22Rv1 (cell line): ENCODE results near the gene DENND5B.

Experiments used
- H3K27ac ChIP-seq: fragments of 450-650 bp; 2 replicates; pipeline ENCODE4 v1.5.1; 2017
- ZFX ChIP-seq: fragments of 450-650 bp; IDR thresholded peaks from 2 replicates; pipeline ENCODE4 v1.6.1; 2017; ENCODE audit warnings: antibody characterized with exemption, borderline replicate concordance
- TF ChIP-seq, protein P1 (sequence below): fragments of 450-650 bp; IDR thresholded peaks from 2 replicates; pipeline ENCODE4 v1.5.1; 2017; ENCODE audit warnings: mild to moderate bottlenecking

The DENND5B gene

DNA sequence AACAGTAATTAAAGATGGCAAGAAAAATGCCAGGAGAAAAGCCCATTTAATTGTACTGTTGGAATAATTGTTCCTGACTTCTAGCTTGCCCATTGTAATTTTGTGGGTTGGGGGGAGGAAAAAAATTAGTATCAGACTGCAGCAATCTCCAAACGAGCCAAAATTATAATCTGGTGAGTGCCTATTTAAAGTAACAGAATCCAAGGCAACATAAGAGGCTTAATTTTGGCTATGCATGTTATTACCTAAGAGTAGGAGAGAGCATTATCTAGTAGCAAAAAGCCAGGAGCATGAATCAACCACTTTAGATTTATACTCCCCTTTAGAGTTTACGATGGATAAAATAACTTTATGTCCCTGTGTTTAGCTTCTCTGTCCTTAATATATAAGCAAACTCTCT lies 14.6 kb upstream of the DENND5B start:
- no peak for TF ChIP-seq ZFX
- TF ChIP-seq, protein P1, sequence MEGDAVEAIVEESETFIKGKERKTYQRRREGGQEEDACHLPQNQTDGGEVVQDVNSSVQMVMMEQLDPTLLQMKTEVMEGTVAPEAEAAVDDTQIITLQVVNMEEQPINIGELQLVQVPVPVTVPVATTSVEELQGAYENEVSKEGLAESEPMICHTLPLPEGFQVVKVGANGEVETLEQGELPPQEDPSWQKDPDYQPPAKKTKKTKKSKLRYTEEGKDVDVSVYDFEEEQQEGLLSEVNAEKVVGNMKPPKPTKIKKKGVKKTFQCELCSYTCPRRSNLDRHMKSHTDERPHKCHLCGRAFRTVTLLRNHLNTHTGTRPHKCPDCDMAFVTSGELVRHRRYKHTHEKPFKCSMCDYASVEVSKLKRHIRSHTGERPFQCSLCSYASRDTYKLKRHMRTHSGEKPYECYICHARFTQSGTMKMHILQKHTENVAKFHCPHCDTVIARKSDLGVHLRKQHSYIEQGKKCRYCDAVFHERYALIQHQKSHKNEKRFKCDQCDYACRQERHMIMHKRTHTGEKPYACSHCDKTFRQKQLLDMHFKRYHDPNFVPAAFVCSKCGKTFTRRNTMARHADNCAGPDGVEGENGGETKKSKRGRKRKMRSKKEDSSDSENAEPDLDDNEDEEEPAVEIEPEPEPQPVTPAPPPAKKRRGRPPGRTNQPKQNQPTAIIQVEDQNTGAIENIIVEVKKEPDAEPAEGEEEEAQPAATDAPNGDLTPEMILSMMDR = no peak
- H3K27ac ChIP-seq = no peak overlapping the region

DNA sequence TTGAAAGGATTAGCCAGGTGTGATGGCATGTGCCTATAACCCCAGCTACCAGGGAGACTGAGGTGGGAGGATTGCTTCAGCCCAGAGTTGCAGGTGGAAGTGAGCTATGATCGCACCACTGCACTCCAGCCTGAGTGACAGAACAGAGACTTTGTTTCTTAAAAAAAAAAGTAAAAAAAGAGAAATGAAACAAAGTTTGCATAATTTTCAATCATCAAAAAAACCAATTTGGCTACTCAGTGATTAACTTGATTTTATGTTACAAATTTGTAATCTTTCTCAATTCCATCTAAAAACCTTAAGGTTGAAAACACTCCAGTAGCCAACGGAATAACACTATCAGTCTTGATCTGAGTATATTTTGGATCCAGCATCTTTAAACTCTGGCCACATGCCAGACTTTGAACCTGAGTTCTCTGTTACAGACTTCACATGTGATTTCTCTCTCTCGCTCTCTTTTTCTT lies 12.6 kb upstream of the DENND5B start:
- no peak for TF ChIP-seq ZFX
- TF ChIP-seq, protein P1 = no peak
- no peak overlapping the region for H3K27ac ChIP-seq

DNA sequence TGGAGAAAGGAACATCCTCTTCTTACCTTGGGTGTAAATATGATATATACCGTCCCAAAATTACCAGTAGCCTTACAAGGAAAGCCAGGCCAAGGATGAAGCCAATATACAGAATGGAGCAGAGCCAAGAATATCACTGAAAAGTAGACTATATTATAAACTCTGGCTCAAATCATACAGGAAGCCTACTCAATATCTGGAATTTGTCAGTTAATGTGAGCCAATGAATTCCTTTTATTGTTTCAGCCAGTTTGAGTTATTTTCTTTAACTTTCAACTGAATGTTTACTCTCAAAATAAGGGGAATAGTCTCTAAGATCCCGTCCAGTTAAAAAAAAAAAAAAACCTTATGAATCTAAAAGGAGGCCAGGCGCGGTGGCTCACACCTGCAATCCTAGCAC lies 9.8 kb upstream of the DENND5B start:
- H3K27ac ChIP-seq = no peak overlapping the region
- TF ChIP-seq ZFX = no peak
- TF ChIP-seq, protein P1 = no peak

DNA sequence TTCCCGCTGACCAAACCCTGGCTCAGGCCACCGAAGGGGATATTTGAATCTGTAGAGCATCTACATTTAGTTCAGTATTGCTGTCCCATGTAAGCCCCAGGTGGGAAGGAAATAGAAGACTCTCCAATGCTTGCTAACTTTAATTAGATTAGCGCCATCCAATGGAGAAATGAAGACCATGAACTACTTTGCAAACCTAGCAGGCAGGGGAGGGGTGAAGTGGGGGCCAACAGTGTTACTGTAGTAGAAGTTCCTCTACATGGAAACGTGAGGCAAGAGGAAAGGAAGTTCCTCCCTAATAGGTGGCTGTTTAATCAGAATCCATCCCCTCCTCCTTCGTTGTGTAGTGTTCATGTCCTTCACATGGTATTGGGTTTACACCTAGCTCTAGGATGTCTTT lies 9.3 kb upstream of the DENND5B start:
- H3K27ac ChIP-seq = no peak overlapping the region

DNA sequence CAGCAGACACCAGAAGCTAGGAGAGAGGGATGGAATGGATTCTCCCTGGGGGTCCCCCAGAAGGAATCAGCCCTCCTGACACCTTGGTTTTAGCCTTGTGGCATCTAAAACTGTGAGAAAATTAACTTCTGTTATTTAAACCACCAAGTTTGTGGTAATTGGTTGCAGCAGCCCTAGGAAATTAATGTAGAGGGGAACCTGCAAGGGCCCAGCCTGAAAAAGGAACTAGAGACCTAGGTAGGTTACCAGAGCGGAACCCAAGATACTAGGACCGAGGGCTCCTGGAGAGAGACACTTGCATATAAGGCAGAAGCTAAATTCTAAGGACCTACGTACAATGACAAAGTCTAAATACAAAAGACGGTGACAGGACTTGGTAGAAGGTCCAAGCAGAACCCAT lies 8.1 kb upstream of the DENND5B start:
- no peak overlapping the region for H3K27ac ChIP-seq
- TF ChIP-seq, protein P1 = no peak
- TF ChIP-seq ZFX = no peak

More for the DNA sequence above, 9.3 kb upstream of the DENND5B start:
- TF ChIP-seq, protein P1 = no peak
- TF ChIP-seq ZFX = no peak

DNA sequence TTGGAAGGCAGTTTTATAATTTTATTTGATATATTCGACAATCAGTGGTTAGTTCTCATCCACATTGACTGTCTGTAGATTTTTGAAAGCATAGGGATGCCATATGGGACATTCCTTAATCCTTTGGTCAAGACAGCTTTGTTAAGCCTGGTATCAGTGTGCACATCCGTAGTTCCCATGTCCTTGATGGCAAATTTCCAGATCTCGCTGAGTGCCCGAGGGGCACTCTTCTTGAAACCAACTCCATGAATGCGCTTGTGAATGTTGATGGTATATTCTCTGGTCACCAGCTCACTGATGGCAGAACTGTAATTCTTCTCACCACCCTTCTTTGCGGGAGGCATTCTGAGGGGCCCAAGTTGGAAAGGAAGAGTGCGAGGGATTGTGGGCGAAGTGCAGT lies 6.1 kb upstream of the DENND5B start:
- no peak overlapping the region for H3K27ac ChIP-seq
- TF ChIP-seq, protein P1 = no peak
- TF ChIP-seq ZFX = no peak

DNA sequence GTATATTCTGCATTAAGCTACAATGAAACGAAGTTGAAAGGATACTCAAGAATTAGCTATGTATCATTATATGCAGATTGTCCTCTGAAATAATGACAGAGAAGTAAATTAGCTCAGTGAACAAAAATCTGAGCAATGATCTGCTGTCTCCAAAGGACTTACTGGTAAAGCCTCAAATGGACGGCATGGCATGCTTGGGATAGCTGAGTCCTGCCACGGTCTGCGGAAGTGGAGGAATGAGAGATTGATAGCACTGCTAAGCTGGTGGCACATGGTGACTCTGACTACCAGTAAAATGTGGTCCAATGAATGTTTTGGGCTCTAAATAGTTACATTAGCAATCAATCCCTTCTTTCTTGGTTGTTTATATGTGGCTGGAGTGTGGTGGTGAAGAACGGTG lies 3.7 kb upstream of the DENND5B start:
- no peak overlapping the region for H3K27ac ChIP-seq
- TF ChIP-seq, protein P1 = no peak
- no peak for TF ChIP-seq ZFX
